Heart left ventricle (tissue), 13 donors: ENCODE results near the gene UGT1A1.
"Not testable (repeated sequence)": the region's sequence is repeated elsewhere in the genome, so short reads cannot be mapped to it uniquely, and the experiment has no call there.

ENCODE experiments used
- CTCF ChIP-seq, 12 donors: fragments of 200-600 bp; sonication (generic) in 4 of 12; IDR thresholded peaks; one replicate each; pipeline versions ENCODE4 v1.5.0 to v1.8.0; 2018 to 2022; ENCODE audit warnings: antibody characterized with exemption in 12 of 12, mild to moderate bottlenecking in 5 of 12
- POLR2A ChIP-seq, 2 donors: fragments of 450-650 bp; IDR thresholded peaks; one replicate each; pipeline ENCODE4 v1.6.1; 2017; ENCODE audit warnings: antibody characterized with exemption in 2 of 2, mild to moderate bottlenecking in 2 of 2, moderate library complexity in 2 of 2
- donor health status: ischemic (EF 13 %, LVEDD 7.1; RV severe dilation, severe dysfunction).
- donor health status: DM: no; HTN: yes; CAD: no.
- donor health status: DM: no; HTN: no; CAD: no.
- donor health status: ischemic (EF 25% LVEDD 6.9; RV normal size, moderate dysfunction).
- donor health status: ischemic (EF 25% LVEDD 5.7; RV mildly dilated, moderate dysfunction).
- donor health status: ischemic (EF 35%, LVEDD 5.7; RV mildly dilated, moderate dysfunction).
- donor health status: nonischemic (EF 11% LVEDD 7.7; RV severe dilation, severe dysfunction).
- donor health status: DM: yes; HTN: yes; CAD: no.
- donor health status: PGD.
- donor health status: ischemic (EF 29% LVEDD 5.4; RV normal size, mild dysfunction).
- donor health status: nonischemic (EF 23%, LVEDD 6.1; RV moderate dilation, normal function).

GRCh38 chr2:233750689-233751088, 9.4 kb upstream of the UGT1A1 start:
- TF ChIP-seq CTCF, POLR2A (IDR thresholded peaks at IDR 0.05): not testable (repeated sequence)
